Caco-2 (cell line): ENCODE measurements around the gene PRSS53. TPM values are rescaled to one million over a fixed set of nuclear protein-coding genes. Genes with fewer than 3 reads are reported as not detected.

Experiments used
- BruUV-seq: library from RNA; stranded (reverse); fragments of 400-500 nt; replicated peaks from 2 replicates; lab custom pipeline; 2021; lab: Mats Ljungman, UMichigan
- CTCF ChIA-PET: fragments of 300-600 bp; sonication (Branson Sonifier 250); formaldehyde crosslinking; loops from one replicate; lab custom pipeline; 2022; ENCODE audit warnings: antibody characterized with exemption; lab: Charles Lee
- POLR2A ChIA-PET: fragments of 300-600 bp; sonication (Branson Sonifier 250); formaldehyde crosslinking; loops from one replicate; lab custom pipeline; 2022; ENCODE audit warnings: antibody characterized with exemption; lab: Charles Lee
- DNase-seq, 2 experiments: peaks; one replicate each; pipeline versions ENCODE4 v3.0.0 to v3.0.0-alpha.2; 2020 to 2022
- H3K27me3 ChIP-seq: replicated peaks from 2 replicates; pipeline ENCODE4 v1.6.0; 2011; ENCODE audit warnings: low read length; ENCODE audit not compliant: control insufficient read depth, insufficient read depth
- H3K36me3 ChIP-seq: 2 replicates; pipeline ENCODE4 v1.5.1; 2011; ENCODE audit warnings: low read length; ENCODE audit not compliant: control insufficient read depth, insufficient read depth
- H3K4me1 ChIP-seq: fragments of 250-450 bp; sonication (Bioruptor Pico); 2 replicates; pipeline ENCODE4 v1.5.1; 2020; ENCODE audit warnings: mild to moderate bottlenecking
- H3K4me3 ChIP-seq: 2 replicates; pipeline ENCODE4 v1.5.1; 2011; ENCODE audit warnings: low read depth, mild to moderate bottlenecking, control low read depth, low read length
- H3K9me3 ChIP-seq: fragments of 250-450 bp; sonication (Bioruptor Pico); 2 replicates; pipeline ENCODE4 v1.5.1; 2020; ENCODE audit warnings: mild to moderate bottlenecking, moderate library complexity
- H3K27ac Mint-ChIP-seq: one replicate; pipeline ENCODE4 v1.8.0; 2022; ENCODE audit warnings: mixed read lengths; ENCODE audit not compliant: unreplicated experiment
- H3K27me3 Mint-ChIP-seq: one replicate; pipeline ENCODE4 v1.8.0; 2022; ENCODE audit warnings: mixed read lengths; ENCODE audit not compliant: insufficient read depth, unreplicated experiment
- H3K36me3 Mint-ChIP-seq: one replicate; pipeline ENCODE4 v1.8.0; 2022; ENCODE audit warnings: mild to moderate bottlenecking, mixed read lengths; ENCODE audit not compliant: insufficient read depth, unreplicated experiment
- H3K4me1 Mint-ChIP-seq: one replicate; pipeline ENCODE4 v1.8.0; 2022; ENCODE audit warnings: low read depth, mixed read lengths; ENCODE audit not compliant: unreplicated experiment
- H3K4me3 Mint-ChIP-seq: one replicate; pipeline ENCODE4 v1.8.0; 2022; ENCODE audit warnings: mild to moderate bottlenecking, moderate library complexity, mixed read lengths; ENCODE audit not compliant: unreplicated experiment
- H3K9me3 Mint-ChIP-seq: one replicate; pipeline ENCODE4 v1.8.0; 2022; ENCODE audit warnings: mixed read lengths; ENCODE audit not compliant: unreplicated experiment
- CTCF ChIP-seq, 2 experiments: fragments of 200-600 bp in 1 of 2; IDR thresholded peaks; 1 replicate in 1 of 2; 2 replicates in 1 of 2; pipeline versions ENCODE4 v1.5.1 to v1.8.0; 2011 to 2022; ENCODE audit warnings: antibody characterized with exemption in 1 of 2, control low read depth in 1 of 2, inconsistent platforms in 1 of 2, low read depth in 1 of 2, low read length in 1 of 2, mild to moderate bottlenecking in 1 of 2, moderate library complexity in 1 of 2; ENCODE audit not compliant: insufficient read depth in 1 of 2, severe bottlenecking in 1 of 2, unreplicated experiment in 1 of 2
- intact Hi-C: fragments of 100-400 bp; cut with micrococcal nuclease; formaldehyde crosslinking; loops from one replicate; pipeline ENCODE4 v1.10.0; 2022; ENCODE audit not compliant: unreplicated experiment
- total RNA-seq: library from RNA; stranded (reverse); gene quantifications from 2 replicates; pipeline ENCODE4 v1.2.3, GENCODE V29; 2022

PRSS53 gene
- total RNA-seq, 1 experiment from 2014 or later: 1.8 TPM

DNA sequence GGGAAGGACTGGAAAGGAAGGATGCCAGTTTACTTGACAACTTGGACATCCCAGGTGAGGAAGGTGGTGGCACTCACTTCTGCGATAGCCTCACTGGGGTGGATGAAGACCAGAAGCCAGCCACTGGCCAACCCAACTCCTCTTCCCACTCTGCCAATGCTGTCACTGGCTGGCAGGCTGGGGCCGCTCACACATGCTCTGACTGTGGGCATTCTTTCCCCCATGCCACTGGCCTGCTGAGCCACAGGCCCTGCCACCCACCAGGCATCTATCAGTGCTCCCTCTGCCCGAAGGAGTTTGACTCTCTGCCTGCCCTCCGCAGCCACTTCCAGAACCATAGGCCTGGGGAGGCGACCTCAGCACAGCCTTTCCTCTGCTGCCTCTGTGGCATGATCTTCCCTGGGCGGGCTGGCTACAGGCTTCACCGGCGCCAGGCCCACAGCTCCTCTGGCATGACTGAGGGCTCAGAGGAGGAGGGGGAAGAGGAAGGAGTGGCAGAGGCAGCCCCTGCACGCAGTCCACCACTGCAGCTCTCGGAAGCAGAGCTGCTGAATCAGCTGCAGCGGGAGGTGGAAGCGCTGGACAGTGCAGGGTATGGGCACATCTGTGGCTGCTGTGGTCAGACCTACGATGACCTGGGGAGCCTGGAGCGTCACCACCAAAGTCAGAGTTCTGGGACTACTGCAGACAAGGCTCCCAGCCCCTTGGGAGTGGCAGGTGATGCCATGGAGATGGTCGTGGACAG is 10.0 kb downstream of the PRSS53 start:
- Histone ChIP-seq H3K4me3 (no peak overlapping the region), H3K27me3 (no peaks in the 10 kb centered on the region), H3K9me3 (no peaks in the 10 kb centered on the region), H3K4me1 (no peaks in the 10 kb centered on the region), H3K36me3 (peaks cover 3% of the 10 kb centered on the region)
- intact Hi-C loops: no loop called here
- no peak for DNase-seq
- H3K4me3 Mint-ChIP-seq: no peak overlapping the region
- H3K27ac Mint-ChIP-seq: no peak overlapping the region
- ChIA-PET CTCF (no interaction called here), POLR2A (interaction anchor here (0.7 kb wide), 1 partner anchor 22 kb away, joined by 3 read pairs; no protein-coding TSS in a partner anchor)
- BruUV-seq: no TSS peak
- no peaks in the 10 kb centered on the region for H3K27me3 Mint-ChIP-seq
- H3K9me3 Mint-ChIP-seq: no peaks in the 10 kb centered on the region
- H3K4me1 Mint-ChIP-seq: peaks cover 7% of the 10 kb centered on the region
- no peak for TF ChIP-seq CTCF (IDR thresholded peaks at IDR 0.05; ENCODE audit: insufficient read depth in 1 of 2, low read depth in 1 of 2, low read length in 1 of 2, severe bottlenecking in 1 of 2, unreplicated experiment in 1 of 2)
- peaks cover 20% of the 10 kb centered on the region for H3K36me3 Mint-ChIP-seq

- Mint-ChIP-seq H3K9me3 (no peaks in the 10 kb centered on the region), H3K4me1 (peaks cover 7% of the 10 kb centered on the region), H3K4me3 (no peak overlapping the region), H3K27ac (no peak overlapping the region), H3K27me3 (no peaks in the 10 kb centered on the region), H3K36me3 (peaks cover 14% of the 10 kb centered on the region)
- no TSS peak for BruUV-seq
- CTCF ChIA-PET: no interaction called here
- intact Hi-C loops: no loop called here
- Histone ChIP-seq H3K4me3 (no peak overlapping the region), H3K27me3 (no peaks in the 10 kb centered on the region), H3K9me3 (no peaks in the 10 kb centered on the region), H3K36me3 (peaks cover 3% of the 10 kb centered on the region), H3K4me1 (no peaks in the 10 kb centered on the region)
- DNase-seq: no peak
- TF ChIP-seq CTCF (IDR thresholded peaks at IDR 0.05; ENCODE audit: insufficient read depth in 1 of 2, low read depth in 1 of 2, low read length in 1 of 2, severe bottlenecking in 1 of 2, unreplicated experiment in 1 of 2): no peak
- POLR2A ChIA-PET: interaction anchor here (0.7 kb wide), 1 partner anchor 21 kb away, joined by 3 read pairs; no protein-coding TSS in a partner anchor
Observed at GRCh38 chr16:31077592-31078396, 10.9 kb downstream of the PRSS53 start.

DNA sequence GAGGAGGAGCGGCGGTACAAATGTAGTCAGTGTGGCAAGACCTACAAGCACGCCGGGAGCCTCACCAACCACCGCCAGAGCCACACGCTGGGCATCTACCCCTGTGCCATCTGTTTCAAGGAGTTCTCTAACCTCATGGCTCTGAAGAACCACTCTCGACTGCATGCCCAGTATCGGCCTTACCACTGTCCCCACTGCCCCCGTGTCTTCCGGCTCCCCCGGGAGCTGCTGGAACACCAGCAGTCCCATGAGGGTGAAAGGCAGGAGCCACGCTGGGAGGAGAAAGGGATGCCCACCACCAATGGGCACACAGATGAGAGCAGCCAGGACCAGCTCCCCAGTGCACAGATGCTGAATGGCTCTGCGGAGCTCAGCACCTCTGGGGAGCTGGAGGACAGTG is 11.7 kb downstream of the PRSS53 start:
- Histone ChIP-seq H3K4me3 (no peak overlapping the region), H3K9me3 (no peaks in the 10 kb centered on the region), H3K27me3 (no peaks in the 10 kb centered on the region), H3K4me1 (peaks cover 4% of the 10 kb centered on the region; the same call in 1 of the 2 replicates), H3K36me3 (peaks cover 3% of the 10 kb centered on the region)
- peaks cover 8% of the 10 kb centered on the region for H3K36me3 Mint-ChIP-seq
- H3K9me3 Mint-ChIP-seq: no peaks in the 10 kb centered on the region
- intact Hi-C loops: no loop called here
- H3K4me3 Mint-ChIP-seq: no peak overlapping the region
- BruUV-seq: no TSS peak
- TF ChIP-seq CTCF (IDR thresholded peaks at IDR 0.05; ENCODE audit: insufficient read depth in 1 of 2, low read depth in 1 of 2, low read length in 1 of 2, severe bottlenecking in 1 of 2, unreplicated experiment in 1 of 2): no peak
- no peak for DNase-seq
- no peak overlapping the region for H3K27ac Mint-ChIP-seq
- ChIA-PET CTCF (no interaction called here), POLR2A (no interaction called here)
- H3K27me3 Mint-ChIP-seq: no peaks in the 10 kb centered on the region
- peaks cover 7% of the 10 kb centered on the region for H3K4me1 Mint-ChIP-seq
